HepG2 (cell line): ENCODE measurements around the gene WDR48. TPM values are rescaled to one million over a fixed set of nuclear protein-coding genes. Genes with fewer than 3 reads are reported as not detected.

ENCODE experiments used
- ATAC-seq: fragments of 200-7000 bp; cut with Tn5 transposase; 3 replicates; pipeline ENCODE4 v1.9.1; 2020; ENCODE audit warnings: mild to moderate bottlenecking, moderate library complexity
- BruUV-seq: library from RNA; stranded (reverse); fragments of 400-500 nt; replicated peaks from 2 replicates; lab custom pipeline; 2021; lab: Mats Ljungman, UMichigan
- CTCF ChIA-PET: fragments of 300-600 bp; formaldehyde crosslinking; extraction: SDS; loops from one replicate; lab custom pipeline; 2021; ENCODE audit warnings: low total read pairs, inconsistent platforms, low intra/inter-chr PET ratio; lab: Yijun Ruan, JAX
- POLR2A ChIA-PET: fragments of 350-600 bp; sonication (Branson Sonifier 250); formaldehyde crosslinking; loops from one replicate; lab custom pipeline; 2020; ENCODE audit warnings: antibody characterized with exemption, inconsistent platforms; lab: Yijun Ruan, JAX
- DNase-seq: peaks from one replicate; pipeline ENCODE4 v3.0.0-alpha.2; 2015; ENCODE audit warnings: low spot score
- FAIRE-seq: peaks from 3 replicates; lab custom pipeline; 2011; peaks lifted over from hg19 to GRCh38; lab: Jason Lieb, UNC
- H2AFZ ChIP-seq: one replicate; pipeline ENCODE4 v1.6.1; 2011; ENCODE audit warnings: low read length, inconsistent platforms
- H3K27ac ChIP-seq: fragments of 300-600 bp; 3 replicates; pipeline ENCODE4 v1.8.0; 2011; ENCODE audit warnings: mixed run types, mild to moderate bottlenecking, mixed read lengths, low read length, inconsistent platforms; ENCODE audit not compliant: insufficient read depth; ENCODE audit errors: extremely low read length
- H3K27me3 ChIP-seq, 2 experiments: fragments of 200-600 bp in 1 of 2; 2 replicates in 1 of 2; 3 replicates in 1 of 2; pipeline versions ENCODE4 v1.6.0 to v1.8.0; 2011; ENCODE audit warnings: low read length in 2 of 2, mild to moderate bottlenecking in 2 of 2, moderate library complexity in 2 of 2, inconsistent platforms in 1 of 2; ENCODE audit not compliant: insufficient read depth in 2 of 2, control insufficient read depth in 1 of 2
- H3K36me3 ChIP-seq, 2 experiments: fragments of 200-600 bp in 1 of 2; replicated peaks in 1 of 2; 2 replicates in 1 of 2; 3 replicates in 1 of 2; pipeline versions ENCODE4 v1.5.1 to v1.8.0; 2011; ENCODE audit warnings: low read length in 2 of 2, inconsistent platforms in 1 of 2; ENCODE audit not compliant: insufficient read depth in 2 of 2, control insufficient read depth in 1 of 2
- H3K4me1 ChIP-seq: 2 replicates; pipeline ENCODE4 v1.5.1; 2012; ENCODE audit warnings: low read length, inconsistent platforms; ENCODE audit not compliant: insufficient read depth
- H3K4me2 ChIP-seq: 2 replicates; pipeline ENCODE4 v1.6.0; 2011; ENCODE audit warnings: low read depth, low read length, inconsistent platforms
- H3K4me3 ChIP-seq, 3 experiments: fragments of 200-600 bp in 1 of 3; sonication (generic), shearing (Covaris generic) in 1 of 3; replicated peaks in 1 of 3; 2 replicates each; pipeline ENCODE4 v1.5.1; 2011 to 2016; ENCODE audit warnings: low read length in 3 of 3, inconsistent platforms in 2 of 3, low read depth in 2 of 3, mild to moderate bottlenecking in 2 of 3, control low read depth in 1 of 3, mixed read lengths in 1 of 3; ENCODE audit not compliant: insufficient read depth in 1 of 3
- H3K79me2 ChIP-seq: one replicate; pipeline ENCODE4 v1.6.1; 2011; ENCODE audit warnings: low read length, inconsistent platforms; ENCODE audit not compliant: insufficient read depth
- H3K9ac ChIP-seq: 2 replicates; pipeline ENCODE4 v1.6.0; 2011; ENCODE audit warnings: mild to moderate bottlenecking, low read depth, low read length, inconsistent platforms; ENCODE audit not compliant: insufficient read depth
- H3K9me3 ChIP-seq: 2 replicates; pipeline ENCODE4 v1.5.1; 2012; ENCODE audit warnings: mild to moderate bottlenecking, low read length
- H4K20me1 ChIP-seq: 2 replicates; pipeline ENCODE4 v1.6.0; 2011; ENCODE audit warnings: inconsistent platforms, mild to moderate bottlenecking, low read length, moderate library complexity; ENCODE audit not compliant: insufficient read depth
- BCL6 ChIP-seq: IDR thresholded peaks from 2 replicates; pipeline ENCODE4 v1.6.1; 2016; ENCODE audit warnings: missing genetic modification reagents, missing compliant biosample characterization
- PHF20 ChIP-seq: sonication (generic); formaldehyde crosslinking; IDR thresholded peaks from 2 replicates; pipeline ENCODE4 v1.5.0; 2020; ENCODE audit warnings: mild to moderate bottlenecking, missing genetic modification reagents
- RBAK ChIP-seq: sonication (generic); formaldehyde crosslinking; IDR thresholded peaks from 2 replicates; pipeline ENCODE4 v1.5.1; 2020; ENCODE audit warnings: mild to moderate bottlenecking, missing genetic modification reagents
- RFX5 ChIP-seq: IDR thresholded peaks from 2 replicates; pipeline ENCODE4 v1.6.1; 2011; ENCODE audit warnings: low read depth, low read length, improper control_type of control experiment
- SOX5 ChIP-seq: IDR thresholded peaks from 2 replicates; pipeline ENCODE4 v1.6.1; 2016; ENCODE audit warnings: borderline replicate concordance
- YEATS4 ChIP-seq: sonication (generic); formaldehyde crosslinking; IDR thresholded peaks from 2 replicates; pipeline ENCODE4 v1.4.0; 2020; ENCODE audit warnings: missing genetic modification reagents, borderline replicate concordance
- ZBTB1 ChIP-seq: sonication (generic); formaldehyde crosslinking; IDR thresholded peaks from 2 replicates; pipeline ENCODE4 v1.4.0; 2020; ENCODE audit warnings: missing genetic modification reagents, borderline replicate concordance
- ZNF30 ChIP-seq: sonication (generic); formaldehyde crosslinking; IDR thresholded peaks from 2 replicates; pipeline ENCODE4 v1.5.0; 2020; ENCODE audit warnings: mild to moderate bottlenecking, missing genetic modification reagents
- ZNF333 ChIP-seq: sonication (generic); formaldehyde crosslinking; IDR thresholded peaks from 2 replicates; pipeline ENCODE4 v1.4.0; 2020; ENCODE audit warnings: mild to moderate bottlenecking, missing genetic modification reagents, borderline replicate concordance
- ZNF569 ChIP-seq: sonication (generic); formaldehyde crosslinking; IDR thresholded peaks from 2 replicates; pipeline ENCODE4 v1.5.0; 2020; ENCODE audit warnings: mild to moderate bottlenecking, missing genetic modification reagents, moderate library complexity, borderline replicate concordance
- ZNF7 ChIP-seq: IDR thresholded peaks from 2 replicates; pipeline ENCODE4 v1.6.1; 2016; ENCODE audit warnings: missing biosample characterization, missing genetic modification reagents
- ZSCAN20 ChIP-seq: sonication (generic); formaldehyde crosslinking; IDR thresholded peaks from 2 replicates; pipeline ENCODE4 v1.4.0; 2020; ENCODE audit warnings: missing genetic modification reagents, mild to moderate bottlenecking, borderline replicate concordance
- WGBS: methylation state at CpG from one replicate; pipeline ENCODE4 v1.1.6; 2017; ENCODE audit warnings: low lambda C conversion rate; 5-methylcytosine and 5-hydroxymethylcytosine counted together
- in situ Hi-C: cut with HindIII; loops from 2 replicates; pipeline ENCODE4 v1.10.0; 2017; ENCODE audit warnings: low pct_unique_long_range_greater_than_20kb; ENCODE audit not compliant: extremely low pct_ligation_motif_present
- intact Hi-C: fragments of 100-400 bp; cut with micrococcal nuclease; formaldehyde crosslinking; loops from one replicate; pipeline ENCODE4 v1.10.0; 2022; ENCODE audit not compliant: unreplicated experiment
- polyA plus RNA-seq, 8 experiments: library from polyadenylated mRNA; depleted of rRNA in 3 of 8; stranded (reverse) in 7 of 8; unstranded in 1 of 8; fragments of >200 nt; fragmentation: Illumina TruSeq in 4 of 8; extraction: Trizol in 4 of 8; gene quantifications; 2 replicates each; pipeline versions ENCODE4 v1.2.1 to v1.2.3, GENCODE V29; 2011 to 2016; ENCODE audit warnings: low read depth in 4 of 8, missing spikeins in 1 of 8, mixed read lengths in 1 of 8; ENCODE audit not compliant: insufficient read depth in 1 of 8
- total RNA-seq, 5 experiments: library from RNA; depleted of rRNA; stranded (reverse); fragments of >200 nt; fragmentation: Illumina TruSeq; extraction: Trizol; gene quantifications; 2 replicates each; pipeline ENCODE4 v1.2.3, GENCODE V29; 2016; ENCODE audit warnings: low read depth in 1 of 5
- TF ChIP-seq, protein P1 (sequence below): IDR thresholded peaks from 2 replicates; pipeline ENCODE4 v1.6.1; 2016; ENCODE audit warnings: missing compliant biosample characterization, missing genetic modification reagents, borderline replicate concordance
- TF ChIP-seq, protein P2 (sequence below): sonication (generic); formaldehyde crosslinking; IDR thresholded peaks from 2 replicates; pipeline ENCODE4 v1.9.0; 2022; ENCODE audit warnings: low read depth, missing genetic modification reagents
- TF ChIP-seq, protein P3 (sequence below): sonication (generic); formaldehyde crosslinking; IDR thresholded peaks from 2 replicates; pipeline ENCODE4 v1.4.0; 2020; ENCODE audit warnings: mild to moderate bottlenecking, low read depth, missing genetic modification reagents
- TF ChIP-seq, protein P4 (sequence below): sonication (generic); formaldehyde crosslinking; IDR thresholded peaks from 2 replicates; pipeline ENCODE4 v1.4.0; 2020; ENCODE audit warnings: mild to moderate bottlenecking, missing genetic modification reagents
- TF ChIP-seq, protein P5 (sequence below): sonication (generic); formaldehyde crosslinking; IDR thresholded peaks from 2 replicates; pipeline ENCODE4 v1.4.0; 2020; ENCODE audit warnings: missing genetic modification reagents

Gene WDR48
- total and polyA plus RNA-seq, 2 of the 13 experiments (the other 11 are each of a cell fraction or from before 2014, with no cell fraction given) = 29.2 to 31.2 TPM

DNA sequence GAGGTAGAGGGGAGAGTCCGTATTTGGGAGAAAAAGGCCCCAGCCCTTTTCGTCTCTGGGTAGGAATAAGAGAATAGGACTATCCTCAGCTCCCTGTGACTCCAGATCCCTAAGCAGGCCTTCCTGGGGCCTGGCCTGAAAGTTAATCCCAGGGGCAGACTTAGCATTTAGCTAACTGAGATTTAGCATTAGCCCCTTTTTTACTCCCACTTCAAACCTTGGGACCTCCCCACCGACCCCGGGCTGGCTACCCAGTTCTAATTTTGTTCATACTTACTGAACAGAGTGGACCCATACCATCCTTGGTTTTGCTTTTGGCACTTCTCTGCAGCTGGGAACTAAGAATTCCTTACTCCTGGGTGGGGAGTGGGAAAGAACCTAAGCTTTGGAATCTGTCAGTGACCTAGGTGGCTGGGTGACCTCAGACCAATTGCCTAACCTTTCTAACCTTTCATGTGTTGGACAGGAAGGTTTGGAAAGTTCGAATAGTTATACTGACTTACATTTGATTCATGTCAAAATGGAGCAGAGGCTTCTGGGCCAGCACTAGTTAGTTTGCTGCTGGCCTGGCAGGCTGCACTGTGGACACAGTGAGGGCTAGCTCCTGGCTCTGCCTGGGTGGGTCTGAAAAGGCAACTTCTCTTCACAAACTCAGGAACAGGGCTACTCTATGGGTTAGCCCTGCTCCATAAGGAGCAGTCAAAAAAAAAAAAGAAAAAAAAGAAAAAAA is 67.3 kb downstream of the WDR48 start:
- TF ChIP-seq, protein P1, sequence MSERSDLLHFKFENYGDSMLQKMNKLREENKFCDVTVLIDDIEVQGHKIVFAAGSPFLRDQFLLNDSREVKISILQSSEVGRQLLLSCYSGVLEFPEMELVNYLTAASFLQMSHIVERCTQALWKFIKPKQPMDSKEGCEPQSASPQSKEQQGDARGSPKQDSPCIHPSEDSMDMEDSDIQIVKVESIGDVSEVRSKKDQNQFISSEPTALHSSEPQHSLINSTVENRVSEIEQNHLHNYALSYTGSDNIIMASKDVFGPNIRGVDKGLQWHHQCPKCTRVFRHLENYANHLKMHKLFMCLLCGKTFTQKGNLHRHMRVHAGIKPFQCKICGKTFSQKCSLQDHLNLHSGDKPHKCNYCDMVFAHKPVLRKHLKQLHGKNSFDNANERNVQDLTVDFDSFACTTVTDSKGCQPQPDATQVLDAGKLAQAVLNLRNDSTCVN = no peak
- no peak for TF ChIP-seq YEATS4 (CRISPR knock-in tag)
- TF ChIP-seq, protein P2, sequence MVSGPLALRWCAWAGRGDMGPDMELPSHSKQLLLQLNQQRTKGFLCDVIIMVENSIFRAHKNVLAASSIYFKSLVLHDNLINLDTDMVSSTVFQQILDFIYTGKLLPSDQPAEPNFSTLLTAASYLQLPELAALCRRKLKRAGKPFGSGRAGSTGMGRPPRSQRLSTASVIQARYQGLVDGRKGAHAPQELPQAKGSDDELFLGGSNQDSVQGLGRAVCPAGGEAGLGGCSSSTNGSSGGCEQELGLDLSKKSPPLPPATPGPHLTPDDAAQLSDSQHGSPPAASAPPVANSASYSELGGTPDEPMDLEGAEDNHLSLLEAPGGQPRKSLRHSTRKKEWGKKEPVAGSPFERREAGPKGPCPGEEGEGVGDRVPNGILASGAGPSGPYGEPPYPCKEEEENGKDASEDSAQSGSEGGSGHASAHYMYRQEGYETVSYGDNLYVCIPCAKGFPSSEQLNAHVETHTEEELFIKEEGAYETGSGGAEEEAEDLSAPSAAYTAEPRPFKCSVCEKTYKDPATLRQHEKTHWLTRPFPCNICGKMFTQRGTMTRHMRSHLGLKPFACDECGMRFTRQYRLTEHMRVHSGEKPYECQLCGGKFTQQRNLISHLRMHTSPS = no peak
- no peak for TF ChIP-seq RFX5
- no peak for TF ChIP-seq ZNF30 (CRISPR knock-in tag)
- TF ChIP-seq, protein P3, sequence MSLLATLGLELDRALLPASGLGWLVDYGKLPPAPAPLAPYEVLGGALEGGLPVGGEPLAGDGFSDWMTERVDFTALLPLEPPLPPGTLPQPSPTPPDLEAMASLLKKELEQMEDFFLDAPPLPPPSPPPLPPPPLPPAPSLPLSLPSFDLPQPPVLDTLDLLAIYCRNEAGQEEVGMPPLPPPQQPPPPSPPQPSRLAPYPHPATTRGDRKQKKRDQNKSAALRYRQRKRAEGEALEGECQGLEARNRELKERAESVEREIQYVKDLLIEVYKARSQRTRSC = no peak
- no peak for TF ChIP-seq ZNF569 (CRISPR knock-in tag)
- TF ChIP-seq PHF20 (CRISPR knock-in tag) = no peak
- no peak for TF ChIP-seq ZNF333 (CRISPR knock-in tag)
- TF ChIP-seq ZNF7 (CRISPR knock-in tag) = no peak
- TF ChIP-seq, protein P4, sequence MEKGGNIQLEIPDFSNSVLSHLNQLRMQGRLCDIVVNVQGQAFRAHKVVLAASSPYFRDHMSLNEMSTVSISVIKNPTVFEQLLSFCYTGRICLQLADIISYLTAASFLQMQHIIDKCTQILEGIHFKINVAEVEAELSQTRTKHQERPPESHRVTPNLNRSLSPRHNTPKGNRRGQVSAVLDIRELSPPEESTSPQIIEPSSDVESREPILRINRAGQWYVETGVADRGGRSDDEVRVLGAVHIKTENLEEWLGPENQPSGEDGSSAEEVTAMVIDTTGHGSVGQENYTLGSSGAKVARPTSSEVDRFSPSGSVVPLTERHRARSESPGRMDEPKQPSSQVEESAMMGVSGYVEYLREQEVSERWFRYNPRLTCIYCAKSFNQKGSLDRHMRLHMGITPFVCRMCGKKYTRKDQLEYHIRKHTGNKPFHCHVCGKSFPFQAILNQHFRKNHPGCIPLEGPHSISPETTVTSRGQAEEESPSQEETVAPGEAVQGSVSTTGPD (CRISPR knock-in tag) = no peak
- no peak for TF ChIP-seq SOX5
- TF ChIP-seq RBAK (CRISPR knock-in tag) = no peak
- TF ChIP-seq ZSCAN20 = no peak
- no peak for TF ChIP-seq ZBTB1
- TF ChIP-seq, protein P5, sequence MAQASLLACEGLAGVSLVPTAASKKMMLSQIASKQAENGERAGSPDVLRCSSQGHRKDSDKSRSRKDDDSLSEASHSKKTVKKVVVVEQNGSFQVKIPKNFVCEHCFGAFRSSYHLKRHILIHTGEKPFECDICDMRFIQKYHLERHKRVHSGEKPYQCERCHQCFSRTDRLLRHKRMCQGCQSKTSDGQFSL (CRISPR knock-in tag) = no peak
- TF ChIP-seq BCL6 (CRISPR knock-in tag) = no peak
- CTCF ChIA-PET = no interaction called here
- BruUV-seq = no TSS peak
- DNase-seq (no peak), ATAC-seq (peak; percentile 29; the same call in 1 of the 3 replicates), FAIRE-seq (no peak)
- in situ Hi-C loops = no loop called here
- no peaks in the 10 kb centered on the region for H3K4me1 ChIP-seq
- POLR2A ChIA-PET = no interaction called here
- H3K27me3 ChIP-seq = no peaks in the 10 kb centered on the region
- no peaks in the 10 kb centered on the region for H4K20me1 ChIP-seq
- no peak overlapping the region for H3K9ac ChIP-seq
- intact Hi-C loops = no loop called here
- H3K4me2 ChIP-seq = no peak overlapping the region
- no peaks in the 10 kb centered on the region for H3K36me3 ChIP-seq
- H2AFZ ChIP-seq = no peak overlapping the region
- no peaks in the 10 kb centered on the region for H3K79me2 ChIP-seq
- H3K9me3 ChIP-seq = no peaks in the 10 kb centered on the region
- WGBS = 35% methylated on average over 5 of the region's 5 CpGs
- no peak overlapping the region for H3K27ac ChIP-seq
- no peak overlapping the region for H3K4me3 ChIP-seq
